Measurements from ENCODE around the gene SCNN1G.
"Not testable (repeated sequence)": the region's sequence is repeated elsewhere in the genome, so short reads cannot be mapped to it uniquely, and the experiment has no call there.

The SCNN1G gene, protein sequence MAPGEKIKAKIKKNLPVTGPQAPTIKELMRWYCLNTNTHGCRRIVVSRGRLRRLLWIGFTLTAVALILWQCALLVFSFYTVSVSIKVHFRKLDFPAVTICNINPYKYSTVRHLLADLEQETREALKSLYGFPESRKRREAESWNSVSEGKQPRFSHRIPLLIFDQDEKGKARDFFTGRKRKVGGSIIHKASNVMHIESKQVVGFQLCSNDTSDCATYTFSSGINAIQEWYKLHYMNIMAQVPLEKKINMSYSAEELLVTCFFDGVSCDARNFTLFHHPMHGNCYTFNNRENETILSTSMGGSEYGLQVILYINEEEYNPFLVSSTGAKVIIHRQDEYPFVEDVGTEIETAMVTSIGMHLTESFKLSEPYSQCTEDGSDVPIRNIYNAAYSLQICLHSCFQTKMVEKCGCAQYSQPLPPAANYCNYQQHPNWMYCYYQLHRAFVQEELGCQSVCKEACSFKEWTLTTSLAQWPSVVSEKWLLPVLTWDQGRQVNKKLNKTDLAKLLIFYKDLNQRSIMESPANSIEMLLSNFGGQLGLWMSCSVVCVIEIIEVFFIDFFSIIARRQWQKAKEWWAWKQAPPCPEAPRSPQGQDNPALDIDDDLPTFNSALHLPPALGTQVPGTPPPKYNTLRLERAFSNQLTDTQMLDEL

GRCh38 chr16:23182679-23183542 lies at the start of gene SCNN1G:
SCNN1G (plus strand) TSS chr16:23182745; CDS start chr16:23186272, 3,527 bp downstream.
- DNase-seq, result no peak

DNA sequence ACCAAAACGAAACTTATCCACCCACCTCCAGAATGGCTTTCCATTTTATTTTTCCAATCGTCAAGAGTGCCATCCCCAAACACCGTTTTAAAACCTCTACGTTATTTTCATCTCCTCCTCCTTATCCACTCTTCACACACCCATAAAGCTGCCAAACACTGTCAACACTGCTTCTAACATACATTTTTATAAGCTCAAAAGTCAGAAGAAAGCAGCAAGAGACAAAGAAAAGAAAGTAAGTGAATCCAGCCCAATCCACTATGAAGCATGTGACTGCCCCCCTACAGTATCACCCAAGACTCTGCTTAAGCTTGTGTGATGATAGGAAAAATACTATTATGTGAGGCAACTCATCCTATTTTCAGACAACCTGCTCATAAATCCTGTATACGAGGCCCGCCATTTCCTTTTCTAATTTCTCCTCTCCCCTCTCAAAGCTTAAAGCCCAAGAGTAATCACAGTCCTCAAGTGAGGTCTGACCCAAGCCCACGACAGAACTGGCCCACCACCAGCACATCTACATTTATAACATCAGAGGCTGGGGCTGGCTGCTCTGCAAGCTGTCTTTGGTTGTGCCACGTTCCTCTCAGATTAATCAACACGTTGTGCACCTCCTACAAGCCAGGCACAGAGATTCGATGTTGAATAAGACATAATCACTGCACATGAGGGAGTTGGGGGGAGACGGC lies 49.6 kb upstream of the SCNN1G start:
- DNase-seq, result no peak

DNA sequence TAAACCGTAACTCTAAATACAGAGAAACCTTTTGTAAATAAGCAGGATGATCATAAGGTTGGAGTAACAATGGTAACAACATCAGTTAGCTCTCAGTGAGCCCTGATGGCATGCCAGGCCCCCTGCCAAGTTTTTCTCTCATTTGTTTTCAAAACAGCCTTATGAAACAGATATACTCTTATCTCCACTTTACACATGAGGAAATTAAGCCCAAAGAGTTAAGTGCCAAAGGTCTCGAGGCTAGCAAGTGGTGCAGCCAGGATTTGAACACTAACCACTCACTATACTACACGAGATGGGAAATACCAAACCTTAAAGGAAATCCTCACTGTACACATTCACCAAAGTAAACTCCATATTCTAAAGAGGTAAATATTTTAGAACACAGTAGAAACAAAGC lies 48.3 kb upstream of the SCNN1G start:
- no peak for DNase-seq

- DNase-seq, result no peak
Measured at GRCh38 chr16:23137256-23137655, 45.3 kb upstream of the SCNN1G start.

- DNase-seq, result no peak
Measured at GRCh38 chr16:23137818-23138217, 44.7 kb upstream of the SCNN1G start.

- no peak for DNase-seq
Measured at GRCh38 chr16:23140107-23140506, 42.4 kb upstream of the SCNN1G start.

DNA sequence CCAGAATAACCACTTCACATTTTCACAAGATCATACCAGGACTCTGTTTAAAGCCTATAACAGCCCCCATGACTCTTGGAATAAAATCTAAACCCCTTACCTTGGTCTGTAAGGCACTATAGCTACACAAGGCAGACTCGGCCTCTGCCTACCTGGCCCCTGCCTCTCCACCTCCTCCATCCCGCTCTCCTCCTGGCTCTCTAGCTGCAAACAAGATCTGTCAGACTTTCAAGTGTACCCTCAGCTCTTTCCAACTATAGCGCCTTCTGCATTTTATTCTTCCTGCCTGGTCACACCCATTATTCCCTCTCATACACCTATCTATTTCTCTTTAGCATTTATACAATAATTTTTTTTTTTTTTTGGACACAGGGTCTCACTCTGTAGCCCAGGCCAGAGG lies 41.5 kb upstream of the SCNN1G start:
- DNase-seq, result no peak

DNA sequence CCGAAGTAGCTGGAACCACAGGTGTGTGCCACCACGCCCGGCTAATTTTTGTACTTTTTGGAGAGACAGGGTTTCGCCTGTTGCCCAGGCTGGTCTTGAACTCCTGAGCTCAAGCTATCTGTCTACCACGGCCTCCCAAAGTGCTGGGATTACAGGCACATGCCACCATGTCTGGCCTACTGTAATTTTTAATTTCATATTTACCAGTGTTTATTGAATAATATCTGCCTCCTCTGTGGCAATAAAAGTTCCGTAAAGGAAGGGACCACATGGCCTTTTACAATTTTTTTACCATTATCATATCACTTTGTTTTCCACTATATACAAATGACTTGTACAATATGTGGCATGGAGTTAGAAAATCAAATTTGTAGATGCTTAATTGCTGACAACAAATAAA lies 41.0 kb upstream of the SCNN1G start:
- no peak for DNase-seq

DNA sequence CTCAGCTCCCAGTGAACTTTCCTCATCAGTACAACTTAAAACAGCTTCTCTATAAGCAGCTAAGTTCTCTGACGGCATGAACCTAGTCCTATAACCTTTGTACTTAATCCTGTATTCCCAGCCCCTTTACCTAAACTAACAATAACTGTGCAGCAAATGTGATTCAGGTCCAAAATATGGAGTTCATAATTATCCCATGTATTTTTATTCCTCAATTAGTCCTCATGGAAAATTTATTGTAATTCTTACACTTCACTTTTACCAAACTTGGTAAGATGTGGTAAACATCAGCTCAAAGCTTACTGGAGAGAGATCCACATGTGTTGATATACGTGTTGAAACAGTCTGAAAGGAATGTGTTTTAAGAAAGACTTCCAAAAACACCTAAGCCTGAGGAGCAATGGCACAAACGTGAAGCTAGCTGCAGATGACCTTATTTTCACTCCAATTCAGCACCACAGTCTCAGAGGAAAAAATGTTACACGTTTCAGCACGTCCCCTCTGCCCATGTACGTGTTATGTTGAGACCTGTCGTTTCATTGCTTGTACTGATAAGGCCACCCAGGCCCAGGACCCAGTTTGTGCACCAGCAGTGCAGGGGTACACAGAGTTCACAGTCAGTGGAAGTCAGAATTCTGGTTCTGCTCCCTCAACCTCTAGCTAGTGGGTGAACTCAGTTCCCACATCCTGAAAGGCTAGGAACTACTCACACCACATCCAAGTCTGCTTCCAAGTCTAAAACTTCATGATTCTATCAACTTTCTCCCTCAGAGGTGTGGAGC lies 40.4 kb upstream of the SCNN1G start:
- DNase-seq, result no peak

DNA sequence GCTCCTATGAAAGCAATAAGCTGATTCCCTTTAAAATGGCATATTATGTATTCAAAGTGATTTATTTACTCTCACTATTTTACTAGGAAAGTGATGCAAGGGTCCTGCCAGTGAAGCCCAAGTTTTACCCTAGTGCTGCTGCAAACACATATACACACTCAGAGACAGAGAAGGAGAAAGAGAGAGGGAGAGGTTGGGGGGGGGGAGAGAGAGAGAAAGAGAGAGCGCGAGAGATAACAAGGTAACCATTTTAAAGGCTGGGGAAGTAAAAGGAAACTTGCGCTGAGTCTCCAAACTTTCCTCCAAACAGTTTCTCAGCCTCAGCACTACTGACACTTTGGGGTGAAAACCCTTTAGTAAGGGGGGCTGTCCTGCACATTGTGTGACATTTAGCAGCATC lies 39.2 kb upstream of the SCNN1G start:
- DNase-seq, result no peak

DNA sequence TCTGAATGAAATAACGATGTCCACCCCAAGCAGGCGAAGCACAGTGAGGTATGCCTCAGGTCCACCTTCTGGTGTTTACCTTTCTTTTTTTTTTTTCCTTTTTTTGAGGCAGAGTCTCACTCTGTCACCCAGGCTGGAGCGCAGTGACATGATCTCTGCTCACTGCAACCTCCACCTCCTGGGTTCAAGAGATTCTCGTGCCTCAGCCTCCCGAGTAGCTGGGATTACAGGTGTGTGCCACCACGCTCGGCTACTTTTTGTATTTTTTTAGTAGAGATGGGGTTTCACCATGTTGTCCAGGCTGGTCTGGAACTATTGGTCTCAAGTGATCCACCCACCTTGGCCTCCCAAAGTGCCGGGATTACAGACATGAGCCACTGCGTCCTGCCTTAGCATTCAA lies 38.2 kb upstream of the SCNN1G start:
- not testable (repeated sequence) for DNase-seq

- no peak for DNase-seq
Measured at GRCh38 chr16:23145186-23145585, 37.4 kb upstream of the SCNN1G start.

DNA sequence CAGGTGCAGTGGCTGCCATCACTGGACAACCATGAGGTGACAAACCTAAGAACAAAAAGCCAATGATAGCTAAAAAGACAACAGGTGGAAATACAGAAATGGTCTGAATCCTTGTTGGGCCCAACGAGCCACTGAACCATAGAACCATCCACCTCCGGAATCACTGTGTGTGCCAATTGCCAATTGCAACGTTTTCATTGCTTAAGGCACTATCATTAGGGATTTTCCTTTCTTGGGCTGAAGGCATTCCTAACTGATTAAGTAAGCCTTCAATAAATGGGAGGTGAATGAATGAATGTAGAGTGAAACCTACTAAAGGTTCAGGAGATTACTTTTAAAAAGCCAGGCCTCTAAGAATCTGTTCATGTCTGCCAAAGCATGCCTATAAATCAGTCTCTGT lies 36.9 kb upstream of the SCNN1G start:
- no peak for DNase-seq

DNA sequence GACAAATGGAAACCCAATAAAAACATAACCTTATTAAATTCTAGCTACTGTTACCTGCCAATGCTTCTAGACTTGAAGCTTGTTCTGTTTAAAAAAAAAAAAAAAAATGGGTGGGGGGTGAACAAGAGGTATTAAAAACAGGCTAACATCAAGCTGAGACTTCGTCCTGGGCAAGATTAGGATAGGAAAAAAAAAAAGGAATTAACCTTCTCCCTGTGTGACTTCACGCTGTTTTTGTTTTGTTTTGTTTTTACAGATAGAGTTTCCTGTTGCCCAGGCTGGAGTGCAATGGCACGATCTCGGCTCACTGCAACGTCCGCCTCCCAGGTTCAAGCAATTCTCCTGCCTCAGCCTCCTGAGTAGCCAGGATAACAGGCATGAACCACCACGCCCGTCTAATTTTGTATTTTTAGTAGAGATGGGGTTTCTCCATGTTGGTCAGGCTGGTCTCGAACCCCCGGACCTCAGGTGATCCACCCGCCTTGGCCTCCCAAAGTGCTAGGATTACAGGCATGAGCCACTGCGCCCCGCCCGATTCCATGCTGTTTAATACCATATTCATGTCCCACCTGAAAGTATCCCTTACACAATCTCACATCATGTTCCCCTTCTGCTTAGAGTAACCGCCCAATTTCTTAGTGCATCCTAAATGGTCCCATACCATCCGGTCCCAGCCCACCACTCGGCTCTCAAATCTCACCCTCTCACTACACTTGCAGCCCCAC lies 35.5 kb upstream of the SCNN1G start:
- no peak for DNase-seq

GRCh38 chr16:23147666-23148065 lies 34.9 kb upstream of the SCNN1G start:
- DNase-seq, result no peak

DNA sequence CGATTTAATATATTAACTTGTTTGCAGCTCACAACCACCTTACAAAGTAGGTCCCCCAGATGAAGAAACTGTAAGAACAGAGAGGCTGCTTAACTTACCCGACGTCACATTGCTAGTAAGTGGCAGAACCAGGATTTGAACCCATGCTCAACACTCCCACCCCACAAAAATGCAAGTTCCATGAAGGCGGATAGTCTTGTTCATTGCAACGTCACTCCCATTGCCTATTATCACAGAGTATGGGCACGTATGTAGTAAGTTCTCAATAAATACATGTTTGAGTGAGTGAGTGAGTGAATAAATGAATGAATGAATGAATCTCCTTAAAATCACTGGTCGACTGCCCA lies 34.4 kb upstream of the SCNN1G start:
- no peak for DNase-seq

GRCh38 chr16:23148513-23149266 lies 33.9 kb upstream of the SCNN1G start:
- DNase-seq, result no peak

DNA sequence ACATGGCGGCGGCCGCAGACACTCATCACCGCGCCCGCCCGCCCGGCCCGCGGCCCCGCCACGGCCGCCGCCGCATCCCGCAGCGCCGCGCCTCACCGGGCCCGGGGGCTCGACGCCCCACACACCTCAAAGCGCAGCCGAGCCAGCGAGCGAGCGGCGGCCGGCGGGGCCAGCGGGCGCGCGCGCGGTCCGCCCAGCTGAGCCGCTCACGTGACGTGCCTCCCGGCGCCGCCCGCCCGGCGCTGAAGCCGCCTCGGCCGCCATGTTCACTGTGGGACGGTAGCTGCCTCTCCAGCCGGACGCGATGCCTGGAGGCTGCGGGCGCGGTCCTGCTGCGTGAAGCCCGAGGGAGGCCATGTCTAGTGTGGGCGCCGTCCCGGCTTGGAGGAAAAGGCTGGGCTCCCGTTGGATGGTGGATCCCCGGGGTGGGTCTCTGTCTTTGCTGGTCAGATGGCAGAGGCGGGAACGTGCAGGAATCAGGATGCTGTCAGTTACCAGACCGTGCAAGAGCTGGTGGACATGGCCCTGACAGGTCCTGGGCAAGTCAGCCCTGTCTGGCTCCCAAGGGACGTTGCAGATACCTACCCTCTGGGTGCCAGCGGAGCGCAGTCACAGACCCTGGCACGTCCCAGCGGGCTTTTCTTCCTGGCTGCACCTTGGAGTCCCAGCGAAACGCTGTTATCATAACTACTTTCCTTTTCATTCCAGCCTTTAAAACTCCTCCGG lies 33.1 kb upstream of the SCNN1G start, which contains the start of gene USP31:
Gene USP31 (minus strand): TSS at position 186 of the 726 bp plus-strand sequence. CDS start 182 bp downstream, at position 4.
- peak; percentile 72 for DNase-seq

DNA sequence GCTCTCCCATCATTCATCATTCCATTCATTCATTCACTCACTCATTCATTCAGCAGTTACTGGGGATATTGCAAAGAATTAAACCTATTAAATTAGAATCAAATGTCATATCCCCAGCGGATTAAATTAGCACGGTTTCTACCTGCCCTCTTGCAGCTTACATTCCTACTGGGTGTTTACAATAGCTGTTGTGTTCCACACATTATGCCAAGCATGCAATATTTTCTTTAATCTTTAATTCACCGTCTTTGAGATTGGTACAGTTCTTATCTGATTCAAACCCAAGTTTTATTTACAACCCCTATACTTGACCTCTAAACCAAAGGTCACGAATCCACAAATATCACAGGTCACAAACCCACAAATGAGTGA lies 32.6 kb upstream of the SCNN1G start:
- no peak for DNase-seq

Measured in KG1 (cell line).